KMS-11 (cell line): ENCODE measurements around the gene CD47.

ENCODE experiments used
- H2AFZ ChIP-seq: fragments of 200-600 bp; sonication (generic); 2 replicates; pipeline ENCODE4 v1.6.1; 2016; ENCODE audit warnings: antibody characterized with exemption, mixed run types, low read depth
- H3K27ac ChIP-seq: fragments of 200-600 bp; sonication (generic); 2 replicates; pipeline ENCODE4 v1.6.1; 2016; ENCODE audit warnings: mild to moderate bottlenecking, mixed run types
- H3K27me3 ChIP-seq: fragments of 200-600 bp; sonication (generic); 2 replicates; pipeline ENCODE4 v1.6.1; 2017; ENCODE audit warnings: mild to moderate bottlenecking, low read depth, mixed run types, moderate library complexity; ENCODE audit not compliant: insufficient read depth
- H3K36me3 ChIP-seq: fragments of 200-600 bp; sonication (generic); 2 replicates; pipeline ENCODE4 v1.6.1; 2017; ENCODE audit warnings: mild to moderate bottlenecking, mixed run types; ENCODE audit not compliant: insufficient read depth
- H3K4me1 ChIP-seq: fragments of 200-600 bp; sonication (generic); 2 replicates; pipeline ENCODE4 v1.6.1; 2016; ENCODE audit warnings: mild to moderate bottlenecking, low read depth, mixed run types; ENCODE audit not compliant: poor library complexity, severe bottlenecking
- H3K4me2 ChIP-seq: fragments of 200-600 bp; sonication (generic); 2 replicates; pipeline ENCODE4 v1.7.0; 2016; ENCODE audit warnings: mild to moderate bottlenecking, mixed run types
- H3K4me3 ChIP-seq: fragments of 200-600 bp; sonication (generic); IDR thresholded peaks from 2 replicates; pipeline ENCODE4 v1.6.1; 2017; ENCODE audit warnings: low read depth, low read length, mixed read lengths; ENCODE audit not compliant: insufficient read depth
- H3K79me2 ChIP-seq: fragments of 200-600 bp; sonication (generic); 2 replicates; pipeline ENCODE4 v1.6.1; 2016; ENCODE audit warnings: low read depth, mixed run types; ENCODE audit not compliant: insufficient read depth
- H3K9ac ChIP-seq: fragments of 200-600 bp; sonication (generic); 2 replicates; pipeline ENCODE4 v1.6.1; 2016; ENCODE audit warnings: mild to moderate bottlenecking, mixed run types
- H4K20me1 ChIP-seq: fragments of 200-600 bp; sonication (generic); 2 replicates; pipeline ENCODE4 v1.6.1; 2016; ENCODE audit warnings: mild to moderate bottlenecking, mixed run types; ENCODE audit not compliant: insufficient read depth
- CTCF ChIP-seq: fragments of 200-600 bp; sonication (generic); conservative IDR thresholded peaks from 2 replicates; pipeline ENCODE4 v1.6.1; 2017; ENCODE audit warnings: low read depth, mild to moderate bottlenecking, antibody characterized with exemption, low read length, moderate library complexity, mixed read lengths

Gene CD47

GRCh38 chr3:108030960-108031359 lies 59.9 kb downstream of the CD47 start:
- H2AFZ ChIP-seq, result no peak overlapping the region
- no peak overlapping the region for H3K9ac ChIP-seq
- no peaks in the 10 kb centered on the region for H3K36me3 ChIP-seq
- no peaks in the 10 kb centered on the region for H4K20me1 ChIP-seq
- H3K27me3 ChIP-seq, result no peaks in the 10 kb centered on the region
- no peak overlapping the region for H3K4me3 ChIP-seq
- no peaks in the 10 kb centered on the region for H3K4me1 ChIP-seq
- no peaks in the 10 kb centered on the region for H3K79me2 ChIP-seq
- TF ChIP-seq CTCF, result no peak
- H3K4me2 ChIP-seq, result no peak overlapping the region
- H3K27ac ChIP-seq, result no peak overlapping the region

GRCh38 chr3:108029466-108029865 lies 61.4 kb downstream of the CD47 start:
- H3K4me2 ChIP-seq, result no peak overlapping the region
- no peaks in the 10 kb centered on the region for H4K20me1 ChIP-seq
- no peak overlapping the region for H2AFZ ChIP-seq
- H3K9ac ChIP-seq, result no peak overlapping the region
- no peak overlapping the region for H3K27ac ChIP-seq
- no peaks in the 10 kb centered on the region for H3K36me3 ChIP-seq
- no peaks in the 10 kb centered on the region for H3K4me1 ChIP-seq
- H3K4me3 ChIP-seq, result no peak overlapping the region
- TF ChIP-seq CTCF, result no peak
- H3K27me3 ChIP-seq, result no peaks in the 10 kb centered on the region
- H3K79me2 ChIP-seq, result no peaks in the 10 kb centered on the region

GRCh38 chr3:108028896-108029295 lies 61.9 kb downstream of the CD47 start:
- H3K27ac ChIP-seq, result no peak overlapping the region
- no peaks in the 10 kb centered on the region for H3K27me3 ChIP-seq
- H3K4me1 ChIP-seq, result no peaks in the 10 kb centered on the region
- no peaks in the 10 kb centered on the region for H3K36me3 ChIP-seq
- no peaks in the 10 kb centered on the region for H4K20me1 ChIP-seq
- H3K9ac ChIP-seq, result no peak overlapping the region
- TF ChIP-seq CTCF, result no peak
- H3K4me2 ChIP-seq, result no peak overlapping the region
- H3K4me3 ChIP-seq, result no peak overlapping the region
- no peak overlapping the region for H2AFZ ChIP-seq
- no peaks in the 10 kb centered on the region for H3K79me2 ChIP-seq

GRCh38 chr3:108025177-108025576 lies 65.7 kb downstream of the CD47 start:
- Histone ChIP-seq H3K4me1 (no peaks in the 10 kb centered on the region), H3K27ac (no peak overlapping the region), H3K4me3 (no peak overlapping the region), H3K79me2 (no peaks in the 10 kb centered on the region), H3K36me3 (no peaks in the 10 kb centered on the region), H3K27me3 (no peaks in the 10 kb centered on the region), H2AFZ (no peak overlapping the region), H3K4me2 (no peak overlapping the region), H3K9ac (no peak overlapping the region), H4K20me1 (no peaks in the 10 kb centered on the region)
- TF ChIP-seq CTCF, result no peak
